HG02938 (cell line): Measurements from ENCODE around the gene EVI2B.
"Not testable (repeated sequence)": the region's sequence is repeated elsewhere in the genome, so short reads cannot be mapped to it uniquely, and the experiment has no call there.

Experiments
- ATAC-seq: cut with Tn5 transposase; IDR thresholded peaks from one replicate; pipeline ENCODE4 v1.9.1; 2021; ENCODE audit warnings: mild to moderate bottlenecking, moderate library complexity; ENCODE audit not compliant: unreplicated experiment

The EVI2B gene

DNA sequence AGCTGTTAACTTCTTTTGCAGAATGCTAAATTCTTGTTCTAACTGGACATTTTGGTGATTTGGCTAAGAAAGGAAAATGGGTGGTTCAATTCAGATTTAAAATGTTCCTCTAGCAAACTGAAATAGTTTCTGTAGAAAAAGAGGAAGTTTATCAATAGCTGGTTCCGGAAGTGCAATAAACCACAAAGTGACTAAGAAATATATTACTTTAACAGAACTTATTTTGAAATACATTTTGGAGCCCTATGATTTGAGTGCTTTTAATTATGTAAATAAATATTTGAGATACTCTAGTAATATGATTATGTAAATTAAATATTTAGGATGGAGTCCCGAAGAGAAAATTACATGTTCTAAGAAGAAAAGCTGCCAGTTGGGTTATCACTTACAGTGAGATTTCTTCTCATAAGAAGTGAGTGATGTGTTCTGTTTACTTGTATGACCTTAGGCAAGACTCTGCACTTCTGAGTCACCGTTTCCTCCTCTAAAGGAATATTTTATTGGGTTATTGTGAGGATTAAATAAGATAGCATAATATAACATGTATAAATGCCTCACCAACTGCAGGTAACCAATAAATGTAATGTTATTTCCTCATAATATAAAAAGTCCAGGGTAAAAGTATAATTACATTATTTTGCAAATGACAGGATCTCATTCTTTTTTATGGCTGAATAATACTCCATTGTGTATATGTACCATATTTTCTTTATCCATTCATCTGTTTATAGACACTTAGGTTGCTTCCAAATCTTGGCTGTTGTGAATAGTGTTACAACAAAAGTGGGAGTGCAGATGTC, at the start of gene EVI2B:
EVI2B (minus strand) TSS at position 73 of the 800 bp plus-strand sequence. CDS start 8,445 bp downstream, outside the sequence.
- no peak for ATAC-seq

- no peak for ATAC-seq
These were observed 44.1 kb upstream of the EVI2B start for GRCh38 chr17:31357839-31358394.

DNA sequence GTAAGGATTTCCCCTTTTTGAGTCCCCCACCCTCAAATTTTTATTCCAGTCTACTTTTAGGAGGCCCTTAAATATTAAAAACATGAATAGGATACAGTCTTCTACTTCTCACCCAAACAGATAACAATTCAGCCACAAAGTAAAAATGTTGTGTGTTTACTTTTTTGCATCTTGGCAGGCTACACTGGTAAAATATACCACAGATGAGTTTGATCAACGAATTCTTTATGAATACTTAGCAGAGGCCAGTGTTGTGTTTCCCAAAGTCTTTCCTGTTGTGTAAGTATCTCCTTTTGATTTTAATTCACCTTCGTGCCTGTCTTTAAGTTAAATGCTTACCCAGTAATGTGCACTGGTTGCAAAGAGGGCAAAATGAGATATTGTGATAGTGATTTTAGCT, 43.2 kb upstream of the EVI2B start:
- ATAC-seq, result no peak

DNA sequence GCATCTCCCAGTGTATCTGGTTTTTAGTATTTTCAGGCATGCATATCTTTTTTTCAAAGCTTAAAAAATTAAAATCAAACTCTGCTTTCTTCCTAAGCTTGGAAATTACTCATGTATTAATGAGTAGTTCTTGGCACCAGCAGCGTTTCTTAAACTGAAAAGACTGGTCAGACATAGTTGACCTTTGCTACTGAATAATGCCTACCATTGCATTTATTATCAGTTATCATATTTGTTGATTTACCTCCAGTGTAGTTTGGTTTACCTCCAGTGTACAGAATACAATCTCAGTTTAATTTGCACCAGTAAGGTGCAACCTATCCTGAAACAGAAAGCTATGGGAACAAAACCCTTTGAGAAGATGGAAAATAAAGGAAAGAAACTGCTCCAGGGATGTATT, 42.1 kb upstream of the EVI2B start:
- ATAC-seq, result no peak

GRCh38 chr17:31349454-31349853, 35.6 kb upstream of the EVI2B start:
- ATAC-seq, result no peak

GRCh38 chr17:31345191-31345747, 31.4 kb upstream of the EVI2B start:
- ATAC-seq, result not testable (repeated sequence)

GRCh38 chr17:31339906-31340661, 26.2 kb upstream of the EVI2B start:
- no peak for ATAC-seq

DNA sequence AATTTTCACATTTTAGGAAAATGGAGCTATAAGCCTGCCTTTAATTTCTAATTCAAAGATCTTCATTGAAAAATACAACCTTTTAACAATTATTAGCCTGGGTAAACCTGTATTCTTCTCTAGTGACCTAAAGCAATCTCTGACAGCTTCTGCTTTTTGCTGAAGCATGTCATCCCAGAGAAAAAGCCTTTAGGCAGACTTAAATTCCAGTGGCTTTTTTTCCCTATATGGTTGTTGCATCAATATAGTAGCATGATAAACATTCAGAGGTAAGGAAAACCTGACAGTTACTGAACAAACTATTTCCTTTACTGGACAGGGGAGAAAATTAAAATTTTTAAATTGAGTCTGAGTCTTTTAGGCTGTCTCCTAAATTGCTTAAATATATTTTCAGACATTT, 15.4 kb upstream of the EVI2B start:
- no peak for ATAC-seq

DNA sequence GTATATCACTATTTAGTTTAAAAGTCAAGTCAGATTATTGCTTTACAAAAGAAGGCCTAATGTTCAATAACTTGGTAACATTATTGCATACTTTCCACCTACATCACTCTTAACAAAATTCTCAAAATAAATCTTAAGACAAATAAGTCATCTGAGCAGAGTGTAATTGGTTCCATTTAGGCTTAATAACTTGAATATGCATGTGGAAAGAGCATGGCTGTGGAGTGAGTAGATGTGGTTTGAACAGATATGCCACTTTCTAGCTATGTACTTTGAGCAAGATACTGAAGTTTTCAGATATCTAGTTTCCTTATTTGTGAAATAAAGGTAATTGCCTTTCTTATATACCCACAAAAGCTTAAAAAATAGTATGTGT, 14.3 kb upstream of the EVI2B start:
- no peak for ATAC-seq

GRCh38 chr17:31327534-31328159, 13.8 kb upstream of the EVI2B start:
- no peak for ATAC-seq

GRCh38 chr17:31323551-31323950, 9.7 kb upstream of the EVI2B start:
- ATAC-seq, result no peak

DNA sequence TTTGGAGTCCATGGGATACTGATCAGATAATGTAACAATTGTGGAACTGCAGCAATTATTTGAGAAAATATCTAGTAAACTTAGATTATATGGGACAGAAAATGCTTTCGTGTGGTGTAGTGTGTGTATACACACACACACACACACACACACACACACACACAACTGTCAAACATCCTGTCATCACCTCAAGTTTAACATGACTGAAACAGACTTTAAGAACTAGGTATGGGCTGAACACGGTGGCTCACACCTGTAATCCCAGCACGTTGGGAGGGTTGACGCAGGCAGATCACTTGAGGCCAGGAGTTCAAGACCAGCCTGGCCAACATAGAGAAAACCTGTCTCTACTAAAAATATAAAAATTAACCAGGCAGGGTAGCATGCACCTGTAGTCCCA, 8.1 kb upstream of the EVI2B start:
- no peak for ATAC-seq

GRCh38 chr17:31321481-31321880, 7.6 kb upstream of the EVI2B start, which contains the start of gene EVI2A:
Gene EVI2A, minus strand, starts transcription at chr17:31321622. Its CDS starts 2,609 bp downstream, at chr17:31319013.
- no peak for ATAC-seq

- ATAC-seq, result no peak
These were observed 6.9 kb upstream of the EVI2B start for GRCh38 chr17:31320791-31321190.

DNA sequence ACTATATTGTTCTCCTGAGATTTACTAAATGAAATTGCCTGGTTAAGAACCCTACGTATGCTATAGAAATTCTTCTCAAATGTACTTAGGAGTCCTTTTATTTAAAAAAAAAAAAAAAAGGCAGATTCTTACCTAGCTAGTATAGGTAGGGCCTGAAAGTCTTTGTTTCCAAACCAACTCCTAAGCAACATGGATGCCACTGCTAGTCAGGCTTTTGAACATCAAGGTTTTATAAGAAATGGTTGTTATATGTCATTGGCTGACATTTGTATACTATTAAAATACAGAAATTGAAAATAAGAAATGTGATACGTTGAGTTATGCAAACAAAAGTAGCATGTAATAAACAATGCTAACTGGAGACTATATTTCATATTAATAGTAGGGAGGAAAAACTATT, 6.4 kb upstream of the EVI2B start:
- no peak for ATAC-seq

DNA sequence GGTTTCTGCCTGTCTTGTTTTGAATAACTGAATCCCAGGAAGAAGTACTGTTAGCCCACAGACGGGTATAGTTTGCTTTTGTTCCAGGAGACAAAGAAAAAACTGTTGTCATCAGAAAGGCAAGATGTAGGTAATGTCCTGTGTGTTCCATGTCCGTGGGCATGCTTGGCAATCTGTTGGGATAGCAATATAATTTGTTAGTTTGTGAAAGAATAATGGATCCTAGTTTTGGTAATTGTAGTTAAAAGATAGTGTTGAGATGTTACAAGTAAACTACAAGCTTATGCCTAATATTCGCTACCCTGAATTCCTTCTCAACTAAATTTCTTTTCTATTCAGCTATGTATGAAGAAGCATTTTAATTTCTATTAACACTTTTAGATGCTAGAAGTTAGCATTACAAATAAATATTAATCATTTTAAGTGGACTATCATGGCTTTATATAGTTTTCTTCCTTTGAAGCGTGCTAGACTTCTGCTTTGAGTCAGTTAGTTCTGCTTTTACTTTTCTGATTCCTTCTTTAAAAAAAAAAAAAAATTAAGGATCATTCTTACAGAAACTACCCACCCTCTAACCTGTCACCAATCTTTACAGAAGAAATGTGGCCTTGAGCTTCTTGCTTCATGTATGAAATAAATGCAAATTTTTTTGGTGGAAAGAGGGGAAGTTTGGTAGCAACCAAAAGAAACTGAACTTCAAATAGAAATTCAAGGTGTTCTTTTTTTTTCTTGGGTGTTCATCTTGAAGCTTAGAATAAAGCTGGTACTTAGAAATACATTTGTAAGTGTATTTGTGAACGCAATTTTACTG, 5.2 kb upstream of the EVI2B start:
- ATAC-seq, result no peak

DNA sequence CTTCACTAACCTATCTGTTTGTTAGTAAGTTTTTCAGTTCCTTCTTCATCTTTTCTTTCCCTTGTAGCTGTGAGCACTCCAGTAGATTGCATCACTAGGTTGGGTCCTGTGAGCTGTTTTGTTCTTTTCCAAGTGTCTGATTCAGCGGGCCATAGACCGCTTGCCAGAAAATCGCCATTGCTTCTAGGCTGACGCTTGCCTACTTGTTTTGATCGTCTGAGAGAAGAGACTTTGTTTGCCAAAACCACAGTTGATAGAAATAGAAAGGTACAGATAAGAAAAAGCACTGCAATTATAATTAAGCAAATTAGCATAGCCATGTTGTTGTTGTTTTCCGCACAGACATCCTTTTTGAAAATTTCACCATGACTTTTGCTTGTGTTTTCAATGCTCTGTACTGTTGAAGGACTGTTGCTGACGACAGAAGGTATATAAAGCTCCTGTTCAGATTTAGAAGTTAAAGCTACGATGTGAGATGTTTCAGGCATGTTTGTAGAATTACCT, 4.5 kb upstream of the EVI2B start:
- no peak for ATAC-seq

- ATAC-seq, result no peak
These were observed 887 bp upstream of the EVI2B start for GRCh38 chr17:31314782-31315100.

- ATAC-seq, result not testable (repeated sequence)
These were observed 1.6 kb downstream of the EVI2B start for GRCh38 chr17:31312223-31312622.

DNA sequence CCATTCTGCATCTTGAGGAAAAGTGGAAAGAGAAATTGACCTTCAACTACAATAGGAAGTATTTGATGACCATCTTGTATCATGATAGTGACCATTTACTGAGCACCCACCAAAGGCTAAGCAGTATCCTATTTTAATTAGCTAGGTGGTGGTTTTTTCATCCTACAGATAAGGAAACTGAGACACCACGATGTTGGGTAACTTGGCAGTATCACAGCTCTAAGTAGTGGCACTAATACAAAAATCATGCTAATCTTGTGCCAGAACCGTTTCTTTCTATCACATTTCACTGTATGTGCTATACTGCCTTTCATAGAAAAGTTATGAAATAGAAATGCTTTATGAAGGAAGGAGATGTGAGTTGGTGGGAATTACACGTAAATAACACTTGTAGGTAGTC, 2.3 kb downstream of the EVI2B start:
- ATAC-seq, result no peak
